ENCODE data around the gene SAMSN1.
"Not testable (repeated sequence)": the region's sequence is repeated elsewhere in the genome, so short reads cannot be mapped to it uniquely, and the experiment has no call there.

The SAMSN1 gene

DNA sequence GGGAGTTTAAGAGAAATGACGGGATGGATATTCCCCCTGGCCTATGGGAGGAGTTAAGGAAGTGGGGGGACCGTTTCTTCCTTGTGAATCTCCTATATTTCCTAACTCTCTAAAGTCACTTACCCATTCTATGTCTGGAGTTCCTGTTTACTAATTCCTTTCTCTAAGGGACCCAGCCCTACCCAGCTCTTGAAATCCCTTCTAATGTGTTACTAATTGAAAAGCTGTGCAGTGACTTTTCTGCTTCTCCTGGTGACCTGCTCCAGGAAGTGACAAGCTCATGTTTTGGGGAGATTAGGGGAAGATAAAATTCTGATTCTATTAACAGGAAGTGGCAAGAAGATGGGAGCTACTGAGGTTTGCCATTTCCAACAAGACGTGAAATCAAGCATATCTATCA, 4.0 kb upstream of the SAMSN1 start:
- no peak overlapping the region for H3K4me3 ChIP-seq (ENCODE audit: low read length)
- TF ChIP-seq ZNF274 (IDR thresholded peaks at IDR 0.05; ENCODE audit: low read depth, low read length): no peak

DNA sequence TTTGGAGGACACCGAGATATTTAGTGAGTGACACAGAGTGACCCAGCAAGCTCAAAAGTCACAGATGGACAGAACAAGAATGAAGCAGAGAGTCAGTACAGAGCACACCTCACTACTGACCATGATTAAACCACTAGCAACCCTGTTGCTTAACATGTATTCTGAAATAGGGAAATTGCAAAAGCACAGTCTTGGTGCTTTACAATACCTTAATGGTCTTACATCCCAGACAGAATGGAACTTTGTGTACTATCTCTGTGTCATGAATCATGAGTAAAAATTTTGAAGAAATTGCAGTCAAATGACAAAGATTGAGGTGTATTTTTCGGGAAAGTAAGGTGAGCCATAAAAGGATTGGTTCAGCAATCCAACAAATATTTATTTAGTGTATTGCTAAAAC, 2.7 kb upstream of the SAMSN1 start:
- H3K4me3 ChIP-seq (ENCODE audit: low read length): no peak overlapping the region; the same call in 1 of the 2 replicates
- TF ChIP-seq ZNF274 (IDR thresholded peaks at IDR 0.05; ENCODE audit: low read depth, low read length): no peak

DNA sequence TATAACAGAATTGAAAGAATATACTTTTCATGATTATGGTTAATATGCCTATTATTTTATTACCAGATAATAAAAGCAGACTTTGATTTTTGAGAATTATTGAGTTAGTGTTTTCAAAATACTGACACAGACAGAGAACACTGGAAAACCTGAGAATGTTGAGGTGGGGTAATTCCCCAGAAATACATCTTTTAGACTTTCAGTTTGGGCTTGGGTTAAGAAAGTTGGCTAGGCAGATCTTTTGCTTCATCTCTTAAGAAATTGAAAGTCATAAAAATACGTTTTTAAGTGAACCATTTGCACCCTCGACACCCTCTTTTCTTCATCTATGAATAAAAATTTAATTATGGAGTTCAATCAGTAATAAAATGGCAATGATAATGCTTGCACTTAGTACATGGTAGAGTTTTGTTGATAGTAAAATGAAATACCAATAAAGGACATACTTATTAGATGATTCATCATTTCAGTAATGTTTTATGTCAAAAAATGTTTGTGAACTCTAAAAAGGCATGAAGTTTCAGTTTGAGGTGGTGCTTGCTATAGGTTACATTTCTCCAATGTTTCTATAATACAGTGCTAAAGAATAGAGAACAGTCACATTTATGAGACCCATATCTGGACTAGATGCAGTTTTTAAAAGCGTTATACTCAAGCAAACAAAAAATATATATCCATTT, 1.9 kb upstream of the SAMSN1 start:
- TF ChIP-seq ZNF274 (IDR thresholded peaks at IDR 0.05; ENCODE audit: low read depth, low read length): no peak
- H3K4me3 ChIP-seq (ENCODE audit: low read length): no peak overlapping the region; the same call in 1 of the 2 replicates

DNA sequence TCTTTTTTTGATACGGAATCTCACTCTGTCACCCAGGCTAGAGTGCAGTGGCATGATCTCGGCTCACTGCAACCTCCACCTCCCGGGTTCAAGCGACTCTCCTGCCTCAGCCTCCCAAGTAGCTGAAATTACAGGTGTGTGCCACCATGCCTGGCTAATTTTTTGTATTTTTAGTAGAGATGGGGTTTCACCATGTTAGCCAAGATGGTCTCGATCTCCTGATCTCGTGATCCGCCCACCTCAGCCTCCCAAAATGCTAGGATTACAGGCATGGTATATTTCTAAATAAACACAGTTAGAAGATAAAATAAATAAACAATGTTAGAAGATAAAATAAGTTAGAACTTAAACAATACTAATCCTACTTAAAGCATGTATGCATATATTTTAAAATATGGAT, 604 bp upstream of the SAMSN1 start:
- H3K4me3 ChIP-seq (ENCODE audit: low read length): not testable (repeated sequence)

DNA sequence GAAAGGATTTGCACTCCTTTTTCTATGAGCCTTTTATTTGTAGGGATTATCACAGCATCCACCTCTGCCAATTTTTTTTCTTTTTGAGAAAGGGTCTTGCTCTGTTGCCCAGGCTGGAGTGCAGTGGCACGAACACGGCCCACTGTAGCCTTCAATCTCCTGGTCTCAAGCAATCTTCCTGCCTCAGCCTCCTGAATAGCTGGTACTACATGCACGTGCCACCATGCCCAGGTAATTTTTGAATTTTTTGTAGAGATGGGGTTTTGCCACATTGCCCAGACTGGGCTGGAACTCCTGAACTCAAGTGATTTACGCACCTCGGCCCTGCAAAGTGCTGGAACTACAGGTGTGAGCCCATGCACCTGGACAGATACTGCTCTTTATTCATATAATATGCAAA, 2.1 kb downstream of the SAMSN1 start:
- H3K4me3 ChIP-seq (ENCODE audit: low read length): peak overlapping the region; percentile 63
- TF ChIP-seq ZNF274 (IDR thresholded peaks at IDR 0.05; ENCODE audit: low read depth, low read length): no peak

- peak overlapping the region; percentile 72 for H3K4me3 ChIP-seq (ENCODE audit: low read length)
Observed at GRCh38 chr21:14542638-14543037, 3.5 kb downstream of the SAMSN1 start.

GRCh38 chr21:14541841-14542490, 4.1 kb downstream of the SAMSN1 start:
- TF ChIP-seq ZNF274 (IDR thresholded peaks at IDR 0.05; ENCODE audit: low read depth, low read length): no peak
- H3K4me3 ChIP-seq (ENCODE audit: low read length): peak overlapping the region; percentile 51

More at GRCh38 chr21:14542638-14543037, 3.5 kb downstream of the SAMSN1 start:
- TF ChIP-seq ZNF274 (IDR thresholded peaks at IDR 0.05; ENCODE audit: low read depth, low read length): no peak

DNA sequence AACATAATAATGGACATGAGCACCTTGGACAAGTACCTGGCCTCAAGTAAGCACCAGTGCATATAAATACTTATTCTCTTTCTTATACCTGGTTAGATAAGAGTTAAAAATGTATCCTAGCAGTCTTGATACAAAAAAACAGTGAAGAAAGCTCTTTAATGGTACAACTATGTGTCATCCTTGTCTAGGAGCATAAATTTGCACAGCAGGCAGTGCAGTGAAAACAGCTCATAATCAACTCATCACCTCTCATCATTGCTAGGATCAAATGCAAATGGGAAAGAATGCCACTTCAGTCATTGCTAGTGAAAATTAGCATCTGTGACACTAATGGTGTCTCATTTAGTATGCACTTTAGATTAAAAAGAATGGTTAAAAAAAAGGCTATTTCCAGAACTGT, 7.6 kb downstream of the SAMSN1 start:
- TF ChIP-seq ZNF274 (IDR thresholded peaks at IDR 0.05; ENCODE audit: low read depth, low read length): no peak
- no peak overlapping the region for H3K4me3 ChIP-seq (ENCODE audit: low read length)

- H3K4me3 ChIP-seq (ENCODE audit: low read length): no peak overlapping the region
- TF ChIP-seq ZNF274 (IDR thresholded peaks at IDR 0.05; ENCODE audit: low read depth, low read length): no peak
Observed at GRCh38 chr21:14536929-14537328, 9.2 kb downstream of the SAMSN1 start.

GRCh38 chr21:14535702-14536101, 10.4 kb downstream of the SAMSN1 start:
- TF ChIP-seq ZNF274 (IDR thresholded peaks at IDR 0.05; ENCODE audit: low read depth, low read length): no peak
- no peak overlapping the region for H3K4me3 ChIP-seq (ENCODE audit: low read length)

GRCh38 chr21:14533499-14534428, 12.4 kb downstream of the SAMSN1 start:
- TF ChIP-seq ZNF274 (IDR thresholded peaks at IDR 0.05; ENCODE audit: low read depth, low read length): no peak
- peak overlapping the region; percentile 47 for H3K4me3 ChIP-seq (ENCODE audit: low read length)

DNA sequence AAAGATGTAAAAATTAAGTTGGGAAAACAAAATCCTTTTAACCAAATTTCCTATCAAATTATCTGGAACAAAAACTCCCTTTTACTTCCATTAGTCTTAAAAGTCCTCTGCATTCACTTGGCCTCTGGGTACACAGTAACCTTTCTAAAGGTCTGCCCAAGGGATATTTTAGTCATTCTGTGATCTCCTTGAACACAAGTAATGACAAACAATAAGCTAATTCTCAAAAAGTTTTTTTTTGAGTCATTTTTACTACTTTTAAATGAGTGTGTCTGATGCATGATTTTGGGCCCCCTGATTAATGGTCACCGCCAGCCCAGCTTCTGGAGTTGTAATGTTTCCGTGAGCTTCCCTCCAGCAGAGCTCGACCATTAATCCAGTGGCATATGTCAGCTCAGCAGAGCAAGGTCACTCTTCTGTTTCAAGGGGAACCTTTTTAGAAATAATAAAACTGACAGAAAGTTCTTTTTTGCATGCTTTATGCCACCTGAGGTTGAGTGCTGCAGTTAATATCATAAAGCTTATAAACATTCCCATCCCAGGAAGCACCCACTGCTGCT, 14.3 kb downstream of the SAMSN1 start:
- TF ChIP-seq ZNF274 (IDR thresholded peaks at IDR 0.05; ENCODE audit: low read depth, low read length): no peak
- no peak overlapping the region for H3K4me3 ChIP-seq (ENCODE audit: low read length)

DNA sequence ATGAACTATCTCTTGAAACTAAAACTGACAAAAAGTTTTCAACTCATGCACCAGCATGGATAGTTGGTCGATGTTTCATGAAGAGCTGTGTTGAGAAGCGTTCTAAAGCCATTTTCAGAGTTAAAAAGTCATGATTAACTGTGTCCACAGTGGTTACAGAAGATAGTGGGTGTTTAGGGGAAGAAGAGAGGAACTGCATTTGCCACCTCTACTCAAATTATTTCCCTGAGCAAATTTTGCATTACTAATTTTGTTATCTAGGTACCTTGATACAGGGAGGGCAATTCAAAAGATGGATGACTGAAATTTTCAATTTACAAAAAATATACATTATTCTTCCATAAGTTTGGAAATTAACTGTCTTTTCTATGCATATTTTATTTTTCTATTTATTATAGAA, 15.5 kb downstream of the SAMSN1 start:
- no peak for TF ChIP-seq ZNF274 (IDR thresholded peaks at IDR 0.05; ENCODE audit: low read depth, low read length)
- H3K4me3 ChIP-seq (ENCODE audit: low read length): no peak overlapping the region

- no peak for TF ChIP-seq ZNF274 (IDR thresholded peaks at IDR 0.05; ENCODE audit: low read depth, low read length)
- no peak overlapping the region for H3K4me3 ChIP-seq (ENCODE audit: low read length)
Observed at GRCh38 chr21:14528815-14529214, 17.3 kb downstream of the SAMSN1 start.
